Measurements from ENCODE around the gene AOPEP.

The AOPEP gene

GRCh38 chr9:94985649-94986048 is 259.1 kb downstream of the AOPEP start:
- TF ChIP-seq EZH2 (IDR thresholded peaks at IDR 0.05; ENCODE audit: borderline replicate concordance, low read length) (no peak), CTCF (IDR thresholded peaks at IDR 0.05; ENCODE audit: low read length) (no peak)
- Histone ChIP-seq H2AFZ (ENCODE audit: low read length) (no peak overlapping the region), H3K36me3 (ENCODE audit: insufficient read depth, low read length) (no peaks in the 10 kb centered on the region), H3K4me3 (ENCODE audit: low read depth, low read length, poor library complexity, severe bottlenecking) (no peak overlapping the region), H3K27ac (ENCODE audit: low read depth, low read length, poor library complexity, severe bottlenecking) (no peak overlapping the region), H3K9ac (ENCODE audit: low read length) (no peak overlapping the region), H3K9me2 (ENCODE audit: low read depth, low read length) (no peaks in the 10 kb centered on the region), H3K4me2 (ENCODE audit: low read length) (no peak overlapping the region), H3K4me1 (ENCODE audit: insufficient read depth, low read length, severe bottlenecking) (peaks cover 9% of the 10 kb centered on the region), H3K27me3 (ENCODE audit: insufficient read depth, low read length) (no peaks in the 10 kb centered on the region), H3K79me2 (ENCODE audit: insufficient read depth, low read length) (no peaks in the 10 kb centered on the region), H4K20me1 (ENCODE audit: insufficient read depth, low read length) (no peaks in the 10 kb centered on the region), H3F3A (ENCODE audit: insufficient read depth, low read length) (no peaks in the 10 kb centered on the region), H3K9me3 (ENCODE audit: low read length) (no peaks in the 10 kb centered on the region)

GRCh38 chr9:94987731-94988130 is 261.2 kb downstream of the AOPEP start:
- no peaks in the 10 kb centered on the region for H4K20me1 ChIP-seq (ENCODE audit: insufficient read depth, low read length)
- no peaks in the 10 kb centered on the region for H3K27me3 ChIP-seq (ENCODE audit: insufficient read depth, low read length)
- no peaks in the 10 kb centered on the region for H3K4me1 ChIP-seq (ENCODE audit: insufficient read depth, low read length, severe bottlenecking)
- H3K4me2 ChIP-seq (ENCODE audit: low read length): no peak overlapping the region
- TF ChIP-seq CTCF (IDR thresholded peaks at IDR 0.05; ENCODE audit: low read length) (no peak), EZH2 (IDR thresholded peaks at IDR 0.05; ENCODE audit: borderline replicate concordance, low read length) (no peak)
- no peak overlapping the region for H3K27ac ChIP-seq (ENCODE audit: low read depth, low read length, poor library complexity, severe bottlenecking)
- H3K4me3 ChIP-seq (ENCODE audit: low read depth, low read length, poor library complexity, severe bottlenecking): no peak overlapping the region
- H3K36me3 ChIP-seq (ENCODE audit: insufficient read depth, low read length): no peaks in the 10 kb centered on the region
- H3F3A ChIP-seq (ENCODE audit: insufficient read depth, low read length): no peaks in the 10 kb centered on the region
- no peak overlapping the region for H3K9ac ChIP-seq (ENCODE audit: low read length)
- H2AFZ ChIP-seq (ENCODE audit: low read length): no peak overlapping the region
- no peaks in the 10 kb centered on the region for H3K79me2 ChIP-seq (ENCODE audit: insufficient read depth, low read length)
- H3K9me3 ChIP-seq (ENCODE audit: low read length): no peaks in the 10 kb centered on the region
- no peaks in the 10 kb centered on the region for H3K9me2 ChIP-seq (ENCODE audit: low read depth, low read length)

GRCh38 chr9:94990897-94991561 is 264.5 kb downstream of the AOPEP start:
- Histone ChIP-seq H2AFZ (ENCODE audit: low read length) (no peak overlapping the region), H3K36me3 (ENCODE audit: insufficient read depth, low read length) (no peaks in the 10 kb centered on the region), H3K9me2 (ENCODE audit: low read depth, low read length) (no peaks in the 10 kb centered on the region), H3K79me2 (ENCODE audit: insufficient read depth, low read length) (no peaks in the 10 kb centered on the region), H3K4me2 (ENCODE audit: low read length) (no peak overlapping the region), H3F3A (ENCODE audit: insufficient read depth, low read length) (no peaks in the 10 kb centered on the region), H3K4me1 (ENCODE audit: insufficient read depth, low read length, severe bottlenecking) (no peaks in the 10 kb centered on the region), H3K9ac (ENCODE audit: low read length) (no peak overlapping the region), H3K27ac (ENCODE audit: low read depth, low read length, poor library complexity, severe bottlenecking) (no peak overlapping the region), H3K27me3 (ENCODE audit: insufficient read depth, low read length) (no peaks in the 10 kb centered on the region), H3K4me3 (ENCODE audit: low read depth, low read length, poor library complexity, severe bottlenecking) (no peak overlapping the region), H4K20me1 (ENCODE audit: insufficient read depth, low read length) (no peaks in the 10 kb centered on the region), H3K9me3 (ENCODE audit: low read length) (no peaks in the 10 kb centered on the region)
- no peak for TF ChIP-seq EZH2 (IDR thresholded peaks at IDR 0.05; ENCODE audit: borderline replicate concordance, low read length)
- no peak for TF ChIP-seq CTCF (IDR thresholded peaks at IDR 0.05; ENCODE audit: low read length)

Data from OCI-LY1 (cell line).